ENCODE results near the gene SYDE2.
"Not testable (repeated sequence)": the region's sequence is repeated elsewhere in the genome, so short reads cannot be mapped to it uniquely, and the experiment has no call there.

Gene SYDE2

DNA sequence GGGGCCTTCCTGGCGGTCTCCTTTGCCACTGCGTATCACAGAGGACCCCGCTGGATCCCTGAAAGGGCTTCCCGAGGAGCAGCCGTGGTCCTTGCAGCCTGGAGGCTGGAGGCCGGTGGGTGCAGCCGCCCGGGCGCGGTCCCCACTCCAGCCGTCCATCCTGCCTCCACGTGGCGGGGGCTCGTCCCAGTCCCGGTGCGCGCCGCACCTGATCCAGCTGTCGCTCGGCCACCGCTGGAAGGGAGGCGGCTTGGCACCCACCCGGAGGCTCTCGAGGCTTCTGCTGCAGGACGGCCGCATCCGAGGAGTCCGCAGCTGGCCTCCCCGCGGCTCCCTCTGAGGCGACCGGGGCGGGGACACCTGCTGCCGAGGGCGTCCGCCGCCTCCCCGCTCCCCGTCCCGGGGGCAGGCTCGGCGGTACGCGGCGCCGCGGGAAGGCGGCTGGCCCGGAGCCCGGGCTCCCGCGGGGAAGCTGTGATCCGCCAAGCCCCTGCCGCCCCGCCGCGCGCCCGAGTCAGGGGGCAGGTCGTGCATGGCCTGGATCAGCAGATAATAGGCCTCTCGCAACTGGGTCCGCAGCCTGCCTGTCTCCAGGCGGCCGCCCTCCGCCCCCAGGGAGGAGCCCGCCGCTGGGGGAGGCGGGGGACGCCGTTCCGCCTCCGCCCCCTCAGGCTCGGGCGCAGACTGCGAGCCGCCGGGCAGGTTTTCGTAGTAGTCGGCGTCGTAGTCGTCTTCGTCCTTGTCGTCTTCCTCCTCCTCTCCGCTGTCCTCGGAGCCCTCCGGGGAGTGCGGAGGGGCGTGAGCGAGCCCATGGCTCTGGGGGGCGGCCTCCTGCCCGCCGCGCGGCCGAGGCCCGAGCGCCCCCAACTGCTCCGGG lies at the start of gene SYDE2:
Gene SYDE2, minus strand, starts transcription at position 554 of the 877 bp plus-strand sequence. Its CDS starts 20 bp downstream, at position 534.
- peak; percentile 81 for DNase-seq (ENCODE audit: low read depth)

- DNase-seq (ENCODE audit: low read depth) = not testable (repeated sequence)
Measured at GRCh38 chr1:85249042-85249441, 48.2 kb upstream of the SYDE2 start.

- no peak for DNase-seq (ENCODE audit: low read depth)
Measured at GRCh38 chr1:85245891-85246290, 45.1 kb upstream of the SYDE2 start.

GRCh38 chr1:85245456-85245855 lies 44.6 kb upstream of the SYDE2 start:
- DNase-seq (ENCODE audit: low read depth) = peak; percentile 46

- peak; percentile 83 for DNase-seq (ENCODE audit: low read depth)
Measured at GRCh38 chr1:85244271-85245061, 43.6 kb upstream of the SYDE2 start.

DNA sequence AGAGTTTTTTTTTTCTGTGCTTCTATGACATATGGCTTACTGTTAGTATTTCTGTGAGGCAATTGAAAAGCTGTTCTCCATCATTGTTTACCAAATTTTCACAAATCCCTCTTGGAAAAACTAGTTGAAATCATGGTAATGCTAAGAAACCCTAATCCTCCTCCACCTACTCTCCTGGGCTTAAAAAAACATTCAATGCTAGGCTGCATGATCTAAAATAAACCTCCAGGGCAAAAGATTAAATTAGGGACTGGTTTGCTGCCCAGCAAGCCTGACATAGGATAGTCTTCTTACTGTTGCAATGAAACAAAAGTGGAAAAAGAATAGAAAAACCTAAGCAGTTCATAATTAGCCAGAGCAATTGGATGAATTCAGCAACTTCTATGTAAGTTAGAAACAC lies 42.6 kb upstream of the SYDE2 start:
- DNase-seq (ENCODE audit: low read depth) = no peak

GRCh38 chr1:85240643-85241042 lies 39.8 kb upstream of the SYDE2 start:
- peak; percentile 21 for DNase-seq (ENCODE audit: low read depth)

DNA sequence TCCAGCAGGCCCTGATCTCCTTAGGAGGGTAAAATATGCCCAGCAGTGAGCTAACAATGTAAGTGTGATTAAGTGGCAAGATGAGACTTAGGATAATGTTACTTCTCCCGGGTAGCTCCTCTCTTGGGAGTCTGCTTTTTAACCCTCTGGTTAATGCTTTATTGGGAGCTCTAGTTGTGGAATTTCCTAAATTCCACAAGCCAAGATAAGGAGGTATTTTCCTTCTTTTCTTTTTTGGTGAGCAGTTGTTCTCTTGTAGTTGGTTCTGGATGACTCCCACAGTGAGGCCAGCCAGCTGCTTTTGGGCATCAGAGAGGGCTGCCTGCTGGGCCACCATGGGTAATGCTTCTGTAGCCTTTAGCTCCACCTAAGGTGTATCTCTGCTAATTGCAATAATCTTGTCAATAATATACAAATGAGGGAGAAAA lies 39.4 kb upstream of the SYDE2 start:
- peak; percentile 54 for DNase-seq (ENCODE audit: low read depth)

DNA sequence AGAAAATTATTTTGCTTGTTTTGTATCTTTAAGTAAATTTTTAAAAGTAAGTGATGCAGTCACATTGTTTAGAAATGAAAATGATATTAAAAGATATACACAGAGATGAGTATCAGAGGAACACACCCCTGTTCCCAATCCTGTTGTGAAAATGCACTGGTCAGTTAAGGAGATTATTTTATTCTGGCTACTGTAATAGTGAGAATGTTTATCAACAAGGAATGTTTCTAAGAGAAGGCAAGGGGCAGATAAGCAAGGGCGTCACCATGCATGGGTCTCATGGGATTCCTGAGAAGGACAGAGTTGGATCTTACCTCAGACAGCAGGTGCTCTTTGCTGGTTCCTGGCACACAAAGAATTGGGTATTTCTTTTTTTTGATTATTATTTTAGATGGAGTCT lies 36.8 kb upstream of the SYDE2 start:
- DNase-seq (ENCODE audit: low read depth) = no peak

DNA sequence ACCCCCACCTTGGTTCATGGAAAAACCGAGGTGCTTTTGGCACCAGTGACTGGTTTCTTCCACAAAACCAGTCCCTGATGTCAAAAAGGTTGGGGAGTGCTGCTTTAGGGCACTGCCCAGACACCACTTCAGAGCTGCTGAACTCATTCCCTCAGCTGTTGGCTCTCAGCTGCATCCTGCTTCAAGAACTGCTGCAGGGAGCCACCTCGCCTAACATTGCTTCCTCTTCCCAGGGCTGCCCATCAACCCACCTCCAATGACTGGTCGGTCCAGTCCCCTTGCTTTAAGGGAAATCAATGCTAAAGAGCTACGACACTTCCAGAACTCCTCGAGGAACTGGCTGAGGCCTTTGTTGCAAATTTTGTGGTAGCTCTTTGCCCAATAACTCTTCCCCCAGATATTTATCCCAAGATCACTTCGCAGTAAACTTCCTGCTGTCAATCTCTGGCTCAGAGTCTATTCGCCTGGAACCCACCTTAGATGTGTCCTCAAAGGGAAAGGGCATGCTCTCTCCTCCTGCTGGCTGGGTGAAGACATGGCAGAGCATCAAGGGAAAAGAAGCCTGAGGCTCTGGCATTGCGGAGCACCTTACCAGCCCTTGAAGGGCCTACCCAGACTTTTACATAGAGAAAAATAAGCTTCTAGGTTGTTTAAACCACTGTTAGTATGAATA lies 29.6 kb upstream of the SYDE2 start:
- DNase-seq (ENCODE audit: low read depth) = no peak

- no peak for DNase-seq (ENCODE audit: low read depth)
Measured at GRCh38 chr1:85229574-85230097, 28.8 kb upstream of the SYDE2 start.

GRCh38 chr1:85228972-85229371 lies 28.2 kb upstream of the SYDE2 start:
- no peak for DNase-seq (ENCODE audit: low read depth)

- peak; percentile 30 for DNase-seq (ENCODE audit: low read depth)
Measured at GRCh38 chr1:85225624-85226380, 25.0 kb upstream of the SYDE2 start.

DNA sequence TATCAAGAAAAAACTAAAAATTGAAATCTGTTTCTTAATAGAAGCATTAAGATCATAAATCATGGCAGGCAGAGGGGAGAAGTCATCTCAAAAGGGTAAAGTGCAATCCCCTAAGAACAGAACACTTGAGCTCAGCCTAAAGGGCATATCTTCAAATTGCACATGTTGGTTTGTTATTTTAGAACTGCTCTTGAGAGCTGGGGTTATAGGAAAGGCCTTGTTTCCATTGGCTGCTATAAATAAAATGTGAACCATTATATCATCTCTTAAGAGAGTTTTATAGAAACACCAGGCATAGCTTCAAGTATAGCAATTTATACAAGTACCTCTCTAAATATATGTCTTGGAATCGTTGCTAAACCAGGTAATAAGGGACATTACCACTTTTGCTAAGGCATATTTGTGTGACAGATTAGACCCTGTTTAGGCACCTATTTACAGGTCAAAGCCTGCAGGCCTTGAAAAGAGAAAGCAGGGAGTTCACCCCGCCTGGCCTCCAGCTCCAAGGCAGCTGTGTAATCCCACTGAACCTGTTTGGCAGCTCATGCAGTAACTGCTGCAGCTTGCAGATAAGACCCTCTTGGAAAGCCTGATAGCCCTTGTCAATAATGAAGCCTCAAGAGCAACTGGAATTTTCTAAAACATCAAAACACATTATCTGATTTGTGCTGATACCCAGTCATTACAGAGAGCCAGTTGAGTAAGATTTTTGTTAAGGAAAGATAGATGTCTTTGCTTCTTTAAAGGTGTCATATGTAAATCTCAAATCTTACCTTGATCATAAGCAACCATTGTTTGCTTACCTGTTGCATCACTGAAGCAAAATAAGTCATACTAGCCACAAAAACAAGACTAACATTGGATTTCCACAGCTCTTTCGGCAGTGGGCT lies 24.2 kb upstream of the SYDE2 start:
- peak; percentile 44 for DNase-seq (ENCODE audit: low read depth)

GRCh38 chr1:85224295-85224694 lies 23.5 kb upstream of the SYDE2 start:
- no peak for DNase-seq (ENCODE audit: low read depth)

DNA sequence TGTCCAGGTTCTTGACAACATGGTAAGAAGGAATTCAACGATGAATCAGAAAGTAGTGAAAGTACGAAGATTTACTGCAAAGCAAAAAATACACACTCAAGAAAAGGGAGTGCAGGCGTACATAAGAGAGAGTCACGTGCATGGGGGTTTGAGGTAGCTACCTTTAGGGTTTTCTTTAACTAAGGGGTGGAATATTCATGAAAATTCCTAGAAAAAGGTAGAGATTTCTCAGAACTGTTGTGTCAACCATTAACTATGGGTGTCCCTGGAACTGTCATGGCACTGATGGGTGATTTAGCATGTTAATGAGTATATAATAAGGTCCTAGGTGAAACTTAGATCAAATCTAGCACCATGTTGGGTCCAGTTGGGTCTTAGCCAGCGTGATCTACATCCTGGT lies 22.5 kb upstream of the SYDE2 start:
- no peak for DNase-seq (ENCODE audit: low read depth)

GRCh38 chr1:85220756-85221201 lies 20.0 kb upstream of the SYDE2 start:
- peak; percentile 75 for DNase-seq (ENCODE audit: low read depth)

GRCh38 chr1:85219853-85220610 lies 19.2 kb upstream of the SYDE2 start:
- DNase-seq (ENCODE audit: low read depth) = no peak

DNA sequence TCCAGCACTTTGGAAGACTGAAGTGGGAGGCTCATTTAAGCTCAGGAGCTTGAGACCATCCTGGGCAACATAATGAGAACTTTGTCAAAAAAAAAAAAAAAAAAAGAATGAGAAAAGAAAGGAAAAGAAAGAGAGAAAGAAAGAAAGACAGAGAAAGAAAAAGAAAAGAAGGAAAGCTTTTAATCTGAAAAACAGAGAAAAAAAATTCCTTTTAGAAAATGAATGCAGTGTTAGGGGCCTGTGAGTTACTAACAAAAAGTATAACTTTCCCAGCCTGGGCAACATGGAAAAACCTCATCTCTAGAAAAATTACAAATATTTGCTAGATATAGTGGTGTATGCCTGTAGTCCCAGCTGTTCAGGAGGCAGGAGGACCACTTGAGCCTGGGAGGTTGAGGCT lies 15.9 kb upstream of the SYDE2 start:
- DNase-seq (ENCODE audit: low read depth) = no peak

- peak; percentile 74 for DNase-seq (ENCODE audit: low read depth)
Measured at GRCh38 chr1:85214654-85215053, 13.8 kb upstream of the SYDE2 start.

Data from EH (cell line).